Activated CD8-positive, alpha-beta T cell treated with anti-CD3 and anti-CD28 coated beads for 36 hours (primary cell): ENCODE measurements around the gene PPM1L. TPM values are rescaled to one million over a fixed set of nuclear protein-coding genes. Genes with fewer than 3 reads are reported as not detected.
A peak's percentile ranks its signal among the peaks of the same experiment; 100 is the strongest.

ENCODE experiments used
- ATAC-seq: fragments of 200-7000 bp; cut with Tn5 transposase; one replicate; pipeline ENCODE4 v1.10.0; 2021; ENCODE audit warnings: mild to moderate bottlenecking, moderate library complexity
- CTCF ChIA-PET: fragments of 350-600 bp; sonication (Branson Sonifier 250); formaldehyde crosslinking; loops from one replicate; lab custom pipeline; 2021; ENCODE audit warnings: antibody characterized with exemption; lab: Charles Lee
- POLR2A ChIA-PET: fragments of 350-600 bp; sonication (Branson Sonifier 250); formaldehyde crosslinking; loops from one replicate; lab custom pipeline; 2021; ENCODE audit warnings: antibody characterized with exemption; lab: Charles Lee
- DNase-seq: peaks from one replicate; pipeline ENCODE4 v3.0.0-alpha.2; 2020
- H3K27ac Mint-ChIP-seq: one replicate; pipeline ENCODE4 v1.8.0; 2021; ENCODE audit warnings: mild to moderate bottlenecking, mixed read lengths
- H3K27me3 Mint-ChIP-seq: one replicate; pipeline ENCODE4 v1.8.0; 2021; ENCODE audit warnings: mixed read lengths
- H3K36me3 Mint-ChIP-seq: one replicate; pipeline ENCODE4 v1.8.0; 2021; ENCODE audit warnings: low read depth, mixed read lengths
- H3K4me1 Mint-ChIP-seq: one replicate; pipeline ENCODE4 v1.8.0; 2021; ENCODE audit warnings: low read depth, mixed read lengths
- H3K4me3 Mint-ChIP-seq: one replicate; pipeline ENCODE4 v1.8.0; 2021; ENCODE audit warnings: mild to moderate bottlenecking, moderate library complexity, mixed read lengths
- H3K9me3 Mint-ChIP-seq: one replicate; pipeline ENCODE4 v1.8.0; 2021; ENCODE audit warnings: mixed read lengths
- CTCF ChIP-seq: fragments of 200-600 bp; IDR thresholded peaks from one replicate; pipeline ENCODE4 v1.8.0; 2022; ENCODE audit warnings: antibody characterized with exemption, mild to moderate bottlenecking
- intact Hi-C: fragments of 100-400 bp; cut with micrococcal nuclease; formaldehyde crosslinking; loops from one replicate; pipeline ENCODE4 v1.10.0; 2022
- total RNA-seq, 2 experiments: library from RNA; stranded (reverse); gene quantifications; one replicate each; pipeline ENCODE4 v1.2.3, GENCODE V29; 2021

The PPM1L gene
- total RNA-seq, 2 experiments from 2014 or later: 2.6 to 2.7 TPM

GRCh38 chr3:161051856-161052255 is 295.8 kb downstream of the PPM1L start:
- DNase-seq: peak; percentile 30
- ChIA-PET CTCF (interaction anchor here (1.4 kb wide), 1 partner anchor 46 kb away, joined by 4 read pairs; no protein-coding TSS in a partner anchor), POLR2A (no interaction called here)
- intact Hi-C loops: no loop called here
- H3K4me1 Mint-ChIP-seq: peaks cover 12% of the 10 kb centered on the region
- no peaks in the 10 kb centered on the region for H3K27me3 Mint-ChIP-seq
- ATAC-seq: no peak
- H3K27ac Mint-ChIP-seq: no peak overlapping the region
- no peak for TF ChIP-seq CTCF
- H3K9me3 Mint-ChIP-seq: peaks cover 6% of the 10 kb centered on the region
- no peaks in the 10 kb centered on the region for H3K36me3 Mint-ChIP-seq
- no peak overlapping the region for H3K4me3 Mint-ChIP-seq

- no peak overlapping the region for H3K27ac Mint-ChIP-seq
- no peaks in the 10 kb centered on the region for H3K9me3 Mint-ChIP-seq
- ChIA-PET POLR2A (no interaction called here), CTCF (interaction anchor here (1.0 kb wide), 1 partner anchor 52 kb away, joined by 3 read pairs; no protein-coding TSS in a partner anchor)
- intact Hi-C loops: no loop called here
- DNase-seq: no peak
- ATAC-seq: no peak
- H3K4me3 Mint-ChIP-seq: no peak overlapping the region
- no peak for TF ChIP-seq CTCF
- H3K27me3 Mint-ChIP-seq: no peaks in the 10 kb centered on the region
- H3K36me3 Mint-ChIP-seq: no peaks in the 10 kb centered on the region
- peaks cover 8% of the 10 kb centered on the region for H3K4me1 Mint-ChIP-seq
Observed at GRCh38 chr3:161054860-161055604, 299.0 kb downstream of the PPM1L start.

GRCh38 chr3:161064413-161064812 is 308.4 kb downstream of the PPM1L start:
- peaks cover 15% of the 10 kb centered on the region for H3K4me1 Mint-ChIP-seq
- ATAC-seq (no peak), DNase-seq (no peak)
- ChIA-PET POLR2A (interaction anchor here (0.8 kb wide), 1 partner anchor 25 kb away, joined by 3 read pairs; no protein-coding TSS in a partner anchor), CTCF (no interaction called here)
- H3K27me3 Mint-ChIP-seq: no peaks in the 10 kb centered on the region
- H3K27ac Mint-ChIP-seq: no peak overlapping the region
- intact Hi-C loops: no loop called here
- TF ChIP-seq CTCF: no peak
- H3K9me3 Mint-ChIP-seq: no peaks in the 10 kb centered on the region
- no peaks in the 10 kb centered on the region for H3K36me3 Mint-ChIP-seq
- H3K4me3 Mint-ChIP-seq: no peak overlapping the region

- DNase-seq: no peak
- H3K36me3 Mint-ChIP-seq: no peaks in the 10 kb centered on the region
- peak overlapping the region; percentile 7 for H3K27ac Mint-ChIP-seq
- intact Hi-C loops: no loop called here
- H3K9me3 Mint-ChIP-seq: no peaks in the 10 kb centered on the region
- peaks cover 35% of the 10 kb centered on the region for H3K4me1 Mint-ChIP-seq
- H3K4me3 Mint-ChIP-seq: no peak overlapping the region
- no peak for TF ChIP-seq CTCF
- peak; percentile 43 for ATAC-seq
- no peaks in the 10 kb centered on the region for H3K27me3 Mint-ChIP-seq
- CTCF ChIA-PET: interaction anchor here (1.5 kb wide), 1 partner anchor 30 kb away, joined by 4 read pairs; no protein-coding TSS in a partner anchor
- POLR2A ChIA-PET: no interaction called here
Observed at GRCh38 chr3:161066930-161067329, 310.9 kb downstream of the PPM1L start.

GRCh38 chr3:161067335-161067734 is 311.3 kb downstream of the PPM1L start:
- no peak for TF ChIP-seq CTCF
- Mint-ChIP-seq H3K4me1 (peaks cover 38% of the 10 kb centered on the region), H3K4me3 (no peak overlapping the region), H3K36me3 (no peaks in the 10 kb centered on the region), H3K27ac (peak overlapping the region; percentile 7), H3K27me3 (no peaks in the 10 kb centered on the region), H3K9me3 (no peaks in the 10 kb centered on the region)
- POLR2A ChIA-PET: no interaction called here
- ATAC-seq (no peak), DNase-seq (no peak)
- intact Hi-C loops: no loop called here
- CTCF ChIA-PET: interaction anchor here (1.5 kb wide), 1 partner anchor 30 kb away, joined by 4 read pairs; no protein-coding TSS in a partner anchor
